GM21786 (cell line): ENCODE data around the gene IL10RA.

Source experiments
- ATAC-seq: cut with Tn5 transposase; IDR thresholded peaks from one replicate; pipeline ENCODE4 v1.9.1; 2021; ENCODE audit not compliant: unreplicated experiment

Gene IL10RA

GRCh38 chr11:118042796-118043195, 56.6 kb downstream of the IL10RA start:
- ATAC-seq: no peak

GRCh38 chr11:118045191-118045590, 59.0 kb downstream of the IL10RA start:
- no peak for ATAC-seq

- ATAC-seq: no peak
These were observed 60.1 kb downstream of the IL10RA start for GRCh38 chr11:118046051-118046963.

GRCh38 chr11:118046964-118047700, 60.9 kb downstream of the IL10RA start:
- no peak for ATAC-seq

GRCh38 chr11:118047749-118048148, 61.6 kb downstream of the IL10RA start:
- ATAC-seq: no peak

GRCh38 chr11:118048472-118049370, 62.5 kb downstream of the IL10RA start:
- ATAC-seq: no peak

GRCh38 chr11:118049771-118050170, 63.6 kb downstream of the IL10RA start:
- no peak for ATAC-seq

GRCh38 chr11:118050208-118050891, 64.2 kb downstream of the IL10RA start:
- ATAC-seq: no peak
